Neutrophil (primary cell): ENCODE results near the gene CAPN13.

Experiments
- H3K27ac ChIP-seq: fragments of 200-600 bp; sonication (generic); 2 replicates; pipeline ENCODE4 v1.5.1; 2016; ENCODE audit warnings: mild to moderate bottlenecking, moderate library complexity
- H3K27me3 ChIP-seq: fragments of 200-600 bp; sonication (generic); 2 replicates; pipeline ENCODE4 v1.6.0; 2016; ENCODE audit warnings: mild to moderate bottlenecking
- H3K36me3 ChIP-seq: fragments of 200-600 bp; sonication (generic); 2 replicates; pipeline ENCODE4 v1.5.1; 2017
- H3K4me1 ChIP-seq, 2 experiments: fragments of 200-600 bp in 1 of 2; sonication (generic) in 1 of 2; 1 replicate in 1 of 2; 2 replicates in 1 of 2; pipeline versions ENCODE4 v1.5.1 to v1.6.1; 2013 to 2016; ENCODE audit warnings: low read depth in 1 of 2, low read length in 1 of 2, mild to moderate bottlenecking in 1 of 2, moderate library complexity in 1 of 2; ENCODE audit not compliant: control insufficient read depth in 1 of 2, insufficient read depth in 1 of 2
- H3K4me3 ChIP-seq, 2 experiments: fragments of 200-600 bp in 1 of 2; sonication (generic) in 1 of 2; 1 replicate in 1 of 2; 2 replicates in 1 of 2; pipeline ENCODE4 v1.5.1; 2013 to 2016; ENCODE audit warnings: low read depth in 1 of 2, low read length in 1 of 2, mild to moderate bottlenecking in 1 of 2, moderate library complexity in 1 of 2
- H3K9me3 ChIP-seq: fragments of 200-600 bp; sonication (generic); 2 replicates; pipeline ENCODE4 v1.5.1; 2016
- CTCF ChIP-seq: fragments of 200-600 bp; sonication (generic); IDR thresholded peaks from 2 replicates; pipeline ENCODE4 v1.5.1; 2016; ENCODE audit warnings: antibody characterized with exemption

CAPN13 gene

DNA sequence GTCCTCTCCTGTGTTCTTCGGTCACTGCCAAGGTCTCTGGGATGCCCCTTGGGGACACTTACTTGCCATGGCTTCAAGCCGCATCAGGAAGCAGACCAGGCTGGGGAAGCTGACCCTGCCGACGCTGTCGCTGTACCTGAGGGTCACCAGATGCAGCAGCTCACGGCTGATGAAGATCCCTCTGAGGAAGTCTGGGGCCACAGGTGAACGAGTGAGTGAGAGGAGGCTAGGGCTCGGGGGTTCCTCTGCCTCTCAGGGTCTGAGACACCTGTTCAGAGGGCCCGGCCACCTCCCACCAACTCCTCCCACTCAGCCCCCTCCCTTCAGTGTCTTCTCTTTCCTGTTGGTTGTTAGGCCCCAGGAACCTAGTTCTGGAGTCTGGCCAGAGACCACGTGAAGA is 74.9 kb downstream of the CAPN13 start:
- no peak for TF ChIP-seq CTCF
- no peaks in the 10 kb centered on the region for H3K9me3 ChIP-seq
- H3K27ac ChIP-seq = no peak overlapping the region
- no peaks in the 10 kb centered on the region for H3K36me3 ChIP-seq
- peaks cover 46% of the 10 kb centered on the region for H3K27me3 ChIP-seq
- no peak overlapping the region for H3K4me3 ChIP-seq
- no peaks in the 10 kb centered on the region for H3K4me1 ChIP-seq

DNA sequence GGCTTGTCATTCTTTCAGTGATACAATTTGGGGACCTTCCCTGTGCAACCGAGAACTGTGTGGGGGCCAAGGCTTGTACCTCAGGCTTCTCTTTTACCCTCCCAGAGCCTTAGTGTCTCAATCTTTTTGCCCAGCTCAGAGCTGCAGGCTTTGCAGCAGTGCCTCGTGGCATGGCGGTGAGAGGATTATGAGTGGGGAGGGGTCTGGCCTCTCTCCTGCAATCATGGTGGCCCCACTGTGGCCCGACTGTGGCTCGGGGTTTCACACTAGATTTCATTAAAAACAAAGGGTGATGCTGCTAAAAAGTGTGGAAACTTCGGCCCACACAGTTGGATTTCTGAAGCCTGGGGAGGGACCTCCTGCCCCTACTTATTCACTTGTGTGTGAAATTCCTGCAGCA is 75.5 kb downstream of the CAPN13 start:
- Histone ChIP-seq H3K9me3 (no peaks in the 10 kb centered on the region), H3K4me1 (no peaks in the 10 kb centered on the region), H3K27me3 (peaks cover 53% of the 10 kb centered on the region), H3K27ac (no peak overlapping the region), H3K4me3 (no peak overlapping the region), H3K36me3 (no peaks in the 10 kb centered on the region)
- TF ChIP-seq CTCF = no peak

DNA sequence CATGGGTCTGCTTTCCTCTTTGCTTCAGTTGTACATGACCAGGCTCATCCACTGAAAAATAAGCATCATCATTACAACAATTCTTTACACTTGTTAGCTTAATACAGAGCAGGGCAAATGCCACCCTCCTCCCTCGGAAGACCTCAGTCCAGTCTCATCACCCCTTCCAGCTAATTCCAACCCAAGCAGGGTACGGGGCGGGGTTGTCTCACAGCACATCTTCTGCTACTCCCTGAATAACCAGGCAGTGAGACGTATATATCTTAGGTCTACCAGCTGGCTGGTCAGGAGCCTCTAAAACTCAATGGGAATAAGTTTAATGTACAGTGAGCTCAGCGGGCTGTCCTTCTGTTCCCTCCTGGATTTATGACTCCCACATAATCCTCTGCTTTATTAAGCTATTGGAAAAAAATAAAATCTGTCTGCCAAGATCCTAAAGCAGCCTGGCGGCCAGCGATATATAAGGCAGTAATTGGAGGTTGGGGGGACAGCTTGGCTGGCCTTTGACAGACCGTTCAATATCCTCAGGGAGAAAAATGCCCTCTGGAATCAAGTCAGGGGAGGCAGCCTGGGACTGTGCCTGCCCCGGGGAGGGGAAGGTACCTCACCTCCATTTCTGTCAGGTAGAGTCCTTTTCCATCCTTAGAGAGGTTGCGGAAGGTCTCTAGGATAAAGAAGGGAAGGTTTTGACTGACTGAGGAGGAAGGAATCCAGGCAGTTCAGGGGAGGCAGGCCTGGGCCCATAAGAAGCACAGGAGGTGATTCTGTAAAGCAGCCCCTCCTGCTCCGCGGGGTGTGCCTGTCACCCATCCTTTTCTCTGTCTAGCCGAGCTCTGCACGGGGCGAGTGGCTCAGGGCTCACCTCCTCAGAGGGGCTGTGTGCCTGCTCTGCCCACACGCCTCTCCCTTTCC is 76.3 kb downstream of the CAPN13 start:
- no peak for TF ChIP-seq CTCF
- H3K27me3 ChIP-seq = peaks cover 59% of the 10 kb centered on the region
- H3K36me3 ChIP-seq = no peaks in the 10 kb centered on the region
- no peak overlapping the region for H3K4me3 ChIP-seq
- no peaks in the 10 kb centered on the region for H3K4me1 ChIP-seq
- H3K9me3 ChIP-seq = no peaks in the 10 kb centered on the region
- no peak overlapping the region for H3K27ac ChIP-seq

DNA sequence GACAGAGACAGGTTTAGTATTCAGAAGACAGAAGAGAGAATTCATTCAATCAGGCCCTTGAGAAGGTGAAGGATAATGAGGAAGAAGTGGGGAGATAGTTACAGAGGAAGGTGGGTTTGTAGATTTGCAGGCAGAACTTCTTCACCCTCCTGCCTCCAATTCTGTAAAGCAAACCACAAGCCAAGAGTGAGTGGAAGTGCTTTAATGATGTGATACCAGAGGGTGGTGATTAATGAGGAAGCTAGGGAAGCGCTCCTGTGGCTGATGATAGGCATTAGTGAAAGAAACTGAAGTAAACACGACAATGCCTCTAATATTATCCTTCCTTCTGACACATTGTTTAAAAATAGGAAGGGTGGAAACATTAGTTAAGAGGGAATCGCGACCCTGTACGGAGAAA is 78.2 kb downstream of the CAPN13 start:
- Histone ChIP-seq H3K4me1 (no peaks in the 10 kb centered on the region), H3K27me3 (peaks cover 72% of the 10 kb centered on the region), H3K36me3 (no peaks in the 10 kb centered on the region), H3K9me3 (no peaks in the 10 kb centered on the region), H3K4me3 (no peak overlapping the region), H3K27ac (no peak overlapping the region)
- no peak for TF ChIP-seq CTCF

DNA sequence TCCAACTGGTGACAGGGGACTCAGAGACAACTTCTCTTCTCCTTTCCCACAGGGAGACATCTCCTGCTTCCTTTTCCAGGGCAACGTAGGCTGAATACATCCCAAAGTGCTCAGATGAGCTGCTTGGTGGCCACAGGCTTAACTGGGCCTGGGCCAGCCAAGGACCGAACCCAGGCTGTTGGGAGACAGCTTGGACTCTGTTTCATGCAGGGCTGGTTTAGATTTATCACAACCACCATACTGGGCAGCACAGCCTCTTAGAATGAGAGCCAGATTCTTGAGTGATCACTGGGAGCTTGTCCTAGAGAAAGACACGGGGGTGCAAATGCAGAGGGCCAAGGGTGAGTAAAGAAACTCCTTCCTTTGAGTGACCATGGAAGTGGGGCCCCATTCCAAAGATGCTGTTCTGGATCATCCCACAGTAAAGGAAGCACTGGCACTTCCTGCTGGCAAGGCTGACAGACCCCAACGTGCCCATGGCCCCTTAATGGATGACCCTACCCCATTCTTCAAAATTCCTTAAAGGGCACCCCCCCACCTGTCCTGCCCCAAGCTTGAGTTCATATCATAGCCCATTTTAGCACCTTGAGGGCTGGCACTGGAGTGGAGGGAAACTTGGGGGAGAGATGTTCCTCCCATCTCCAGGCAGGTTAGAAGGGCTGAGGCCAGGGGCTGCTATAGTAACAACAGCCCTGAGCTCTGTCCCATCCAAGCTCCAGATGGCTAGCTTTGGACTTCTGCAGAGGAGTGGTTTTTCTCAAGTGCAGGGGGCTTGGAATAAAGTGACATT is 84.1 kb downstream of the CAPN13 start:
- no peak overlapping the region for H3K4me3 ChIP-seq
- H3K9me3 ChIP-seq = no peaks in the 10 kb centered on the region
- H3K4me1 ChIP-seq = no peaks in the 10 kb centered on the region
- H3K27me3 ChIP-seq = peaks cover 51% of the 10 kb centered on the region
- H3K27ac ChIP-seq = no peak overlapping the region
- no peak for TF ChIP-seq CTCF
- H3K36me3 ChIP-seq = no peaks in the 10 kb centered on the region
